Duodenal mucosa (tissue), 2 donors: Measurements from ENCODE around the gene RAB44.

Experiments
- H3K27ac ChIP-seq: one replicate; pipeline ENCODE4 v1.7.0; 2013; ENCODE audit warnings: low read depth, low read length
- H3K27me3 ChIP-seq, 2 donors: one replicate each; pipeline ENCODE4 v1.7.0; 2013; ENCODE audit warnings: low read length in 2 of 2, control low read depth in 1 of 2; ENCODE audit not compliant: insufficient read depth in 2 of 2, control insufficient read depth in 1 of 2
- H3K36me3 ChIP-seq, 2 donors: one replicate each; pipeline ENCODE4 v1.7.0; 2013; ENCODE audit warnings: low read length in 2 of 2, control low read depth in 1 of 2; ENCODE audit not compliant: insufficient read depth in 2 of 2, control insufficient read depth in 1 of 2
- H3K4me1 ChIP-seq, 2 donors: one replicate each; pipeline ENCODE4 v1.7.0; 2013; ENCODE audit warnings: low read length in 2 of 2, control low read depth in 1 of 2; ENCODE audit not compliant: insufficient read depth in 2 of 2, control insufficient read depth in 1 of 2
- H3K4me3 ChIP-seq, 2 donors: one replicate each; pipeline ENCODE4 v1.7.0; 2013; ENCODE audit warnings: low read length in 2 of 2, low read depth in 1 of 2
- H3K9ac ChIP-seq, 2 donors: one replicate each; pipeline ENCODE4 v1.7.0; 2013; ENCODE audit warnings: low read length in 2 of 2, low read depth in 1 of 2
- H3K9me3 ChIP-seq, 2 donors: one replicate each; pipeline ENCODE4 v1.7.0; 2013; ENCODE audit warnings: low read length in 2 of 2, control low read depth in 1 of 2; ENCODE audit not compliant: control insufficient read depth in 1 of 2

RAB44 gene

GRCh38 chr6:36738108-36738507, 40.5 kb downstream of the RAB44 start:
- Histone ChIP-seq H3K4me3 (no peak overlapping the region), H3K9me3 (no peaks in the 10 kb centered on the region), H3K4me1 (peaks cover 23 to 26% of the 10 kb centered on the region in 2 donors), H3K27me3 (no peaks in the 10 kb centered on the region), H3K36me3 (no peaks in the 10 kb centered on the region), H3K9ac (no peak overlapping the region), H3K27ac (no peak overlapping the region)

GRCh38 chr6:36739947-36740817, 42.6 kb downstream of the RAB44 start:
- Histone ChIP-seq H3K36me3 (no peaks in the 10 kb centered on the region), H3K4me1 (peaks cover 31% of the 10 kb centered on the region in 2 donors), H3K4me3 (no peak overlapping the region), H3K27ac (no peak overlapping the region), H3K27me3 (no peaks in the 10 kb centered on the region), H3K9me3 (no peaks in the 10 kb centered on the region), H3K9ac (no peak overlapping the region)

GRCh38 chr6:36740818-36741179, 43.2 kb downstream of the RAB44 start:
- Histone ChIP-seq H3K4me3 (no peak overlapping the region), H3K27me3 (no peaks in the 10 kb centered on the region), H3K27ac (no peak overlapping the region), H3K9me3 (no peaks in the 10 kb centered on the region), H3K4me1 (peaks cover 25 to 26% of the 10 kb centered on the region in 2 donors), H3K9ac (no peak overlapping the region), H3K36me3 (no peaks in the 10 kb centered on the region)

GRCh38 chr6:36742146-36742545, 44.5 kb downstream of the RAB44 start:
- no peaks in the 10 kb centered on the region for H3K27me3 ChIP-seq
- H3K4me1 ChIP-seq: peaks cover 23 to 26% of the 10 kb centered on the region in 2 donors
- no peak overlapping the region for H3K9ac ChIP-seq
- H3K27ac ChIP-seq: no peak overlapping the region
- H3K9me3 ChIP-seq: no peaks in the 10 kb centered on the region
- H3K4me3 ChIP-seq: no peak overlapping the region
- H3K36me3 ChIP-seq: no peaks in the 10 kb centered on the region

GRCh38 chr6:36743032-36743431, 45.4 kb downstream of the RAB44 start:
- Histone ChIP-seq H3K36me3 (no peaks in the 10 kb centered on the region), H3K27ac (no peak overlapping the region), H3K9me3 (no peaks in the 10 kb centered on the region), H3K4me1 (peaks cover 23 to 26% of the 10 kb centered on the region in 2 donors), H3K4me3 (peak overlapping the region in 1 of 2 donors; percentile 48), H3K9ac (peak overlapping the region in 1 of 2 donors; percentile 37), H3K27me3 (no peaks in the 10 kb centered on the region)

GRCh38 chr6:36743538-36744303, 46.1 kb downstream of the RAB44 start:
- H3K4me3 ChIP-seq: peak overlapping the region; percentile 14 to 48
- H3K27ac ChIP-seq: no peak overlapping the region

GRCh38 chr6:36744304-36744673, 46.7 kb downstream of the RAB44 start:
- H3K4me3 ChIP-seq: peak overlapping the region in 1 of 2 donors; percentile 14
- no peaks in the 10 kb centered on the region for H3K9me3 ChIP-seq
- H3K27me3 ChIP-seq: no peaks in the 10 kb centered on the region
- H3K9ac ChIP-seq: peak overlapping the region in 1 of 2 donors; percentile 30
- no peak overlapping the region for H3K27ac ChIP-seq
- H3K36me3 ChIP-seq: no peaks in the 10 kb centered on the region
- peaks cover 23 to 26% of the 10 kb centered on the region in 2 donors for H3K4me1 ChIP-seq

More at GRCh38 chr6:36743538-36744303, 46.1 kb downstream of the RAB44 start:
- Histone ChIP-seq H3K4me1 (peaks cover 23 to 26% of the 10 kb centered on the region in 2 donors), H3K9me3 (no peaks in the 10 kb centered on the region), H3K9ac (peak overlapping the region; percentile 30 to 37), H3K36me3 (no peaks in the 10 kb centered on the region), H3K27me3 (no peaks in the 10 kb centered on the region)

GRCh38 chr6:36745283-36745682, 47.7 kb downstream of the RAB44 start:
- peaks cover 23 to 26% of the 10 kb centered on the region in 2 donors for H3K4me1 ChIP-seq
- H3K9me3 ChIP-seq: no peaks in the 10 kb centered on the region
- no peak overlapping the region for H3K4me3 ChIP-seq
- H3K27me3 ChIP-seq: no peaks in the 10 kb centered on the region
- H3K27ac ChIP-seq: no peak overlapping the region
- no peak overlapping the region for H3K9ac ChIP-seq
- H3K36me3 ChIP-seq: no peaks in the 10 kb centered on the region

GRCh38 chr6:36745836-36746235, 48.2 kb downstream of the RAB44 start:
- H3K4me3 ChIP-seq: no peak overlapping the region
- no peaks in the 10 kb centered on the region for H3K36me3 ChIP-seq
- H3K9me3 ChIP-seq: no peaks in the 10 kb centered on the region
- peaks cover 26 to 29% of the 10 kb centered on the region in 2 donors for H3K4me1 ChIP-seq
- no peak overlapping the region for H3K9ac ChIP-seq
- no peak overlapping the region for H3K27ac ChIP-seq
- no peaks in the 10 kb centered on the region for H3K27me3 ChIP-seq

- Histone ChIP-seq H3K27ac (no peak overlapping the region), H3K27me3 (no peaks in the 10 kb centered on the region), H3K9ac (no peak overlapping the region), H3K4me1 (peaks cover 28 to 31% of the 10 kb centered on the region in 2 donors), H3K36me3 (no peaks in the 10 kb centered on the region), H3K9me3 (no peaks in the 10 kb centered on the region), H3K4me3 (no peak overlapping the region)
Measured at GRCh38 chr6:36746251-36746650, 48.6 kb downstream of the RAB44 start.
